GM21381 (cell line): ENCODE measurements around the gene MAPT.

Experiments
- ATAC-seq: cut with Tn5 transposase; IDR thresholded peaks from one replicate; pipeline ENCODE4 v1.9.1; 2021; ENCODE audit warnings: mild to moderate bottlenecking, moderate library complexity; ENCODE audit not compliant: unreplicated experiment

The MAPT gene

DNA sequence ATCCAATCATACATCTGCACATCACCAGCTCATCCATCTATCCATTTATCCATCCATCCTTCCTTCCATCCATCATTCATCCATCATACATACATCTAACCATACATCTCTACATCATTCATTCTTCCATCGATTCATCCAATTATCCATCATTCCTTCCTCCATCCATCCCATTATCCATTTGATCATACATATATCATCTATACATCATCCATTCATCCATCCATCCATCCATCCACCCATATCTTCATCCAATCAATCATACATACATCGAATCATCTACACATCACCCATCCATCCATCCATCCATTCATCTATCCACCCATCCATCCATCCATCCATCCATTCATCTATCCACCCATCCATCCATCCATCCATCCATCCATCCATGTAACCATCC lies 75.4 kb downstream of the MAPT start:
- ATAC-seq = no peak

DNA sequence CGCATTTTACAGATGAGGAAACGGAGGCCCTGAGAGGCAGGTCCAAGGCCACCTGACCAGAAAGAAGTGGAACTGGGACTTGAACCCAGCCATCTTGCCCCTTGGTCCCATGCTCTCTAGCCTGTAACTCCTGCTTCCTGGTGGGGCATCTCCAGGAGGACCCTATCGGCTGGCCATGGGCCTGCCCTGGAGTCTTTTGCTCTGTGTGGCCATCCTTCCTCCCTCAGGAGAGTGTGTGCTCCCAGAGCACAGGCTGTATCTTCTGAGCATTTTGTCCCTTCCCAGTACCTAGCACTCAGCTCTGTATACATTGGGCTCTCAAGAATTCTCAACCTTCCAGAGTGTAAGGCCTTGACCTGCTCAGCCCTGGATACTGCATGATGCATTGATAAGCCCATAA lies 76.3 kb downstream of the MAPT start:
- ATAC-seq = no peak

GRCh38 chr17:45971698-45972141 lies 77.4 kb downstream of the MAPT start:
- no peak for ATAC-seq

GRCh38 chr17:45972531-45972930 lies 78.2 kb downstream of the MAPT start:
- no peak for ATAC-seq

DNA sequence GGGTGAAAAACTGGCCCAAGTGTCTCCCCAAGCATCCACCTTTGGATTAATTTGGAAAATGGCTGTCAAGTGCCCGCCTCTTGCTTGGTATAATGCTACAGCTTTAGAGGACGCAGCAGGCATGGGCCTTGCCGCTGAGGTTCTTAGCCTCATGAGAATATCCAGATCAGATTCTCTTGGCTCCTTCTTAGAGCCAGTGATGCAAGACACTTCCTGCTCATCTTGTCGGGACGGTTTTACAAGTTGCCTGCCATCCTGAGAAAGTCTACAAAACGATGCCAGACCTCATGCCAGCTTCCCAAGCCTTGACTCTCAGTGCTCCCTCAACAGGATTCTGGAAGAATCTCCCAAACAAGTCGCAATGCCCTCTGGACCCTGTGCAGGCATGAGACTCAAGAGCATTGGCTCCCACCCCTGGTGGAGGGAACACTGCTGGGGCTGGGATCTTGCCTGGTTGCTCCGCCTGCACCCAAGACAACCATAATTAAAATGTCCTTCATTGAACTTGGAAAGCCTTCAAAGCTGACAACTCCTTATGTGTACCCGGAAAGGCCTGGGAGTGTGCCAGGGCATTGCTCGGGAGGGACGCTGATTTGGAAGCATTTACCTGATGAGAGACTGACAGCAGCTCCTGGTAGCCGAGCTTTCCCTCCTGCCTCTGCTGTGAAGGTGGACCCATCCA lies 78.9 kb downstream of the MAPT start:
- ATAC-seq = no peak

DNA sequence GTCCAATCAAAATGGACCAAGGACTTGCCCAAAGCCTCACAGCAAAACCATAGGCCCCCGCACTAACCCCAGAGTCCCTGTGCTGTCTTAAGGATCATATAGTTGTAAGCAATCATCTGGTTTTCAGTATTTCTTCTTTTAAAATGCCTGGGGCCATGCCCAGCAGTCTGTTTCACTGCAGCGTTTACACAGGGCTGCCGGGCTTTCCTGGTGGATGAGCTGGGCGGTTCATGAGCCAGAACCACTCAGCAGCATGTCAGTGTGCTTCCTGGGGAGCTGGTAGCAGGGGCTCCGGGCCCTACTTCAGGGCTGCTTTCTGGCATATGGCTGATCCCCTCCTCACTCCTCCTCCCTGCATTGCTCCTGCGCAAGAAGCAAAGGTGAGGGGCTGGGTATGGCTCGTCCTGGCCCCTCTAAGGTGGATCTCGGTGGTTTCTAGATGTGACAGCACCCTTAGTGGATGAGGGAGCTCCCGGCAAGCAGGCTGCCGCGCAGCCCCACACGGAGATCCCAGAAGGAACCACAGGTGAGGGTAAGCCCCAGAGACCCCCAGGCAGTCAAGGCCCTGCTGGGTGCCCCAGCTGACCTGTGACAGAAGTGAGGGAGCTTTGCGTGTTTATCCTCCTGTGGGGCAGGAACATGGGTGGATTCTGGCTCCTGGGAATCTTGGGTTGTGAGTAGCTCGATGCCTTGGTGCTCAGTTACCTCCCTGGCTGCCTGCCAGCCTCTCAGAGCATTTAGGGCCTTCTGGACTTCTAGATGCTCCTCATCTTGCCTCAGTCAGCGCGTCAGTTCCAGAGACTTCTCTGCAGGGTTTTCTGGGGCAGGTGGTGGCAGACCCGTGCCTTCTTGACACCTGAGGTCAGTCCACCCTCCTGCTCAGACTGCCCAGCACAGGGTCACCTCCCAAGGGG lies 79.8 kb downstream of the MAPT start:
- ATAC-seq = no peak

DNA sequence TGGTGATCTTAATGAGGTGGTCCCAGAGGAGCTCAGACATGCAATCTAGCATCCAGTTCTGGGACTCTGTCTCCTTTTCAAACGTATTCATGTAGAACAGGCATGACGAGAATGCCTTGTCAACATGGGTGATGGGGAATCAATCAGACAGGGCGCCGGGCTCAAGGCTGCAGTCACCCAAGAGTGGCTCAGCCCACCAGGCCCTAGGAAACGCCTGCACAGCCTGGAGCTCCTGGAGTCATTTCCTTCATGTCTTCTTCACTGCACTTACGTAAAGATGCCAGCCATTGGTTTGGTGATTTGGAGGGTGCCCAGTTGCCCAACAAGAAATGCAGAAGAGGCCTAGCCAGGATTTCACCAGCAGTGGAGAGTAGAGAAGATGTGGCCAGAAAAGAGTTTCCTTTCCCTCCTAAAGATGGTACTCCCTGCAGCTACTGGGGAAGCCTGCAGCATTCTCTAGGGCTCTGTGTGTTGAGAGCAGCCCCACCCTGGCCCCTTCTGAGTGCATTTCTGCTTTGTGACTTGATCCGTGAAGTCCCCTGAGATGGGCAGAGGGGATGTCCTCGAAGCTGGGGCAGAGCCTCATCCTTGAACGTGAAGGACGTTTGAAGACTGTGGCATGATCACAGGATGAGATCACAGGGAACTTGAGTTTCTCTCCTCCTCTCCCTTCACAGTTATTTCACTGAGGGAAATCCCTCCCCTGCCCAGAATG lies 80.7 kb downstream of the MAPT start:
- ATAC-seq = no peak

GRCh38 chr17:45975640-45976295 lies 81.4 kb downstream of the MAPT start:
- ATAC-seq = no peak

DNA sequence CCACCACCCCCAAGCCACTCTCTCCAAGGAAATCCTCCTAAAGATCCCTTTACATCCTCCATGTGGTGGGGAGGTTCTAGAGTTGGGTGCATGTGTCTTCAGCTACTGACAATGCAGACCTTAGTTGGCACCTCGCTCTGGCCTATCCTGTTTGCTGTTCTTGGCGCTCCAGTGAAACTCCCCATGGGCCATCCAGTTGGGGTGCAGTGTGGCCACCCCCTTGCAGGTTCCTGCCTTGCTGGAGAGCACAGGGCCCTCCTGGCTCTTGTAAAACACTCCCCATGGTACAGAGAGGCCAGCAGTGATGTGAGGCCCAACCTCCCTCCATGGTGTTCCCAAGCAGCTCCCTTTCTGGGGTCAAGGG lies 82.0 kb downstream of the MAPT start:
- no peak for ATAC-seq

DNA sequence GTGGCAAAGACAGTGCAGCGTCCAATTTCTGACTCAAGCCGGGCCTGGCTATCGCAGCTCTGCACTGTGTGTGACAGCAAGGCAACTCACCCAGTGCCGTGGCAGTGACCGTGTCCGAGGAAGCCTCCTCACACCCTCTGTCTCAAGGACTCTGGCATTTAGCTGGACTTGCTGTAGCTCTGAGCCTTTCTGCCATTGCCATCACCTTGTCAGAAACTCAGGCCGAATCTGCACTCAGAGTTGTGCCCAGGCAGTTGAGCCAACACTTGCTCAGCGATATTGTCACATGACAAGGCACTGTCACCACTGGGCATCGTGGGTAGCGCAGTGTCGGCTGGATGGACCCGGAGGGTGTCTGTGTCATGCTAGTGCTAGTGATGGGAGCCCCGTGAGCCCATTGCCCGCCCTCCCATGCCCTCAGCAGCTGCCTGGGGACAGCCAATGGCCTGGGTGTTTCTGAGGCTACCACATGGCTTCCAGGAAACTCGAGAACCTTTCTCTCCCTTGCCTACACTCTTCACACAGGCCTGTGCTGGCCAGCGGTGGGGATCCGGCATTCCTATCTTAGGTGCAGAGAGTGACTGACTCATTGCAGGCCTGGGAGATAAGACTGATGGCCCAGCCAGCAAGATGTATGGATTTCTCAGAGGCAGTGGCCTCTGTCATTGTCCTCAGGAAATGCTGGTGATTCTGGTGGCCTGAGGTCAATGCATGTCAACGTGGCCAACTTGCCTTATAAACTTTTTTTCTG lies 82.6 kb downstream of the MAPT start:
- no peak for ATAC-seq

DNA sequence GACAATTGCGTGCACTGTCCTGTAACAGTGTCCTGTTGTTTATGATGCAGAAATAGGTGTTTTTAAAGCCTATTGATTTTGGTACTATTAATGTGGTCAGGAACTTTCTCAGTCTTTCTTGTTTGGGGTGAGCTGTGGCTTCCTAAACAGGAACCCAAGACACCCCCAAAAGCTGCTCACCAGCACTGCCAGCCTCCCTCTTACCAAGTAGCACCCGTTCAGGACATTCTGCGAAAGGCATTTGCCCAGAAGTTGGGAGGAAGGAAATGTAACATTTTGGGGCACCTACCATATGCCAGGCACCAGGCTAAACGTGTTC lies 83.1 kb downstream of the MAPT start:
- ATAC-seq = no peak

- no peak for ATAC-seq
These were observed 83.7 kb downstream of the MAPT start for GRCh38 chr17:45977976-45978626.

DNA sequence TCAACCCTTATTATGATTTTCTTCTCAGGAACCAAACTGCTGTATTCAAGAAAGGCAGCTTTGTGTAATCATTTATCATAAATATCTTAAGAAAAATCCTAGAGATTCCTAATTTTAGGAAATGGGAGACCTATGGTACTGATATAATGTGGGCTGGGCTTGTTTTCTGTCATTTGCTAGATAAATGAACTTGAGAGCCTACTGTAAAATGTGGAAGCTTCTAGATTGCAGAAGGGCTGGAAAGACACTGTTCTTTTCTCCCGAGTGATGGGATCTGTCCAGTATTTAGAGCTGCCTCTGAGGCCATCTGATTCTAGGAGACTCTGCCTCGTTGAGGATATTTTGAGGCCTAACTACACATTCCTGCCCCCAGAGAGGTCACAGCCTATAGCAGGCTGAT lies 84.8 kb downstream of the MAPT start:
- ATAC-seq = no peak

DNA sequence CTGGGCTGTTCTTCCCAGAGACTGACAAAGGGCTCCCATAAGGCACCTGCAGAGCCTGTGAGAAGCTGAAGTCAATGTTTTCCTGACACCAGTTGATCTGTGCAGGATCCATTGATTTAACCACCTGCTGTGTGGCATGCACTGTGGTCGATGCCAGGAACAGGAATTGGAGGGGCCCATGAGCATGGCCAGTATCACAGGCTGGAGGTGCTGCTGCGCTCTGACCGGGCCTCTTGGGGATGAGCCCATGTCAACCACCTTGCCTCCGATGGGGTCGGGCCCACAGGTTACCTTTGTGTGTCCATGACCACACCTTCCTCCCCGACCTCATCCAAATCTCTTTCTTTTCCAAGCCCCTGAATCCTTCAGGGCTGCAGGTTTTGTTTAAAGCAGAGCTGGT lies 86.5 kb downstream of the MAPT start:
- ATAC-seq = no peak

DNA sequence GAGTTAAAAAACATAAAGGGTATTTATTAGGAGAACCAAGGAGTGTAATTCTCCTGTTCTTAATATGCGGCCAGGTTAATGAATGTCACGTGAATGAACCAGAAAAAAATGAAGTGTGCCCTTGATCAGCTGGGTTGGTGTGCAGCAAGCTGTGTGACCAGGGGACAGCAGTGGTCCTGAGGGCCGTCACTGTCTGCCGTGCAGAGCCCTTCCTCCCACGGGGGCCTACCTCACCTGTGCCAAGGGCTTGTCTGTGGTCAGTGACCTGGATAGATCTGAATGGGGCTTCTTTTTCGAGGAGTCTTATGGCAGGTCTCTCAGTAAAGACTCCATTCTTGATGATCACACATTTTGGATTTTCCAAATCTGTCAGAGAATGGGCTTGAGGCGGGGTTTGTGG lies 87.0 kb downstream of the MAPT start:
- ATAC-seq = no peak

- no peak for ATAC-seq
These were observed 88.6 kb downstream of the MAPT start for GRCh38 chr17:45982791-45983613.

GRCh38 chr17:45983614-45984310 lies 89.4 kb downstream of the MAPT start:
- no peak for ATAC-seq

DNA sequence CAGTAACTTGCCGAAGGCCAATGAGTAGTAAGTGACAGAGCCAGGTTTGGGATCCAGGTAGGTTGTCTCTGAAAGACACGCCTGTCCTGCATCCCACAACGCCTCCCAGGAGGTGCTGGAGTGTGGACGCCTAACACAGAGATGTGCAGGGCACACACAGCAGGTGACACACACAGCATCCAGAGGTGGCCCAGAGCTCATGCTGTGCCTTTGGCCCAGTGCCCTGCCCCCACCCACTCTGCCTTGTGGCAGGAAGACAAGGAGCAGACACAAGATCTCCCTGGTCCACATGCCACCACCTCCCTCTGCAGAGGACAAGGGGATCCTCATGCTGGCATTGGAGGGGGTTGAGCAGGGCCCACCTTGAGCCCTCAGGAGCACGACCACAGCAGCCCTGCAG lies 90.0 kb downstream of the MAPT start:
- no peak for ATAC-seq

GRCh38 chr17:45985447-45985846 lies 91.1 kb downstream of the MAPT start:
- no peak for ATAC-seq
